Panc1 (cell line): Measurements from ENCODE around the gene BRWD1. TPM values are rescaled to one million over a fixed set of nuclear protein-coding genes. Genes with fewer than 3 reads are reported as not detected.

Experiments used
- ATAC-seq: fragments of 200-7000 bp; cut with Tn5 transposase; 2 replicates; pipeline ENCODE4 v1.9.1; 2020; ENCODE audit warnings: mild to moderate bottlenecking, moderate library complexity
- BruUV-seq: library from RNA; stranded (reverse); fragments of 400-500 nt; replicated peaks from 2 replicates; lab custom pipeline; 2021; lab: Mats Ljungman, UMichigan
- CTCF ChIA-PET: fragments of 300-600 bp; sonication (Branson Sonifier 250); formaldehyde crosslinking; loops from one replicate; lab custom pipeline; 2022; ENCODE audit warnings: antibody characterized with exemption; lab: Charles Lee
- POLR2A ChIA-PET: fragments of 300-600 bp; sonication (Branson Sonifier 250); formaldehyde crosslinking; loops from one replicate; lab custom pipeline; 2022; ENCODE audit warnings: antibody characterized with exemption; lab: Charles Lee
- DNase-seq: peaks from one replicate; pipeline ENCODE4 v3.0.0-alpha.2; 2010; ENCODE audit warnings: low read depth, low spot score
- H3K27ac ChIP-seq: 2 replicates; pipeline ENCODE4 v1.5.1; 2011; ENCODE audit warnings: mild to moderate bottlenecking, low read length, inconsistent platforms
- H3K27me3 ChIP-seq: fragments of 200-500 bp; sonication (Bioruptor generic); 2 replicates; pipeline ENCODE4 v1.6.0; 2014; ENCODE audit warnings: low read length, inconsistent platforms; ENCODE audit not compliant: control insufficient read depth, insufficient read depth
- H3K36me3 ChIP-seq: fragments of 200-500 bp; sonication (Bioruptor generic); 2 replicates; pipeline ENCODE4 v1.5.1; 2014; ENCODE audit warnings: inconsistent platforms, mild to moderate bottlenecking, low read length, moderate library complexity; ENCODE audit not compliant: control insufficient read depth, insufficient read depth
- H3K4me1 ChIP-seq: 2 replicates; pipeline ENCODE4 v1.5.1; 2011; ENCODE audit warnings: inconsistent platforms, mild to moderate bottlenecking, low read length, moderate library complexity; ENCODE audit not compliant: control insufficient read depth, insufficient read depth
- H3K4me3 ChIP-seq, 2 experiments: 2 replicates each; pipeline ENCODE4 v1.5.1; 2011 to 2012; ENCODE audit warnings: low read depth in 2 of 2, low read length in 2 of 2, mild to moderate bottlenecking in 2 of 2, inconsistent platforms in 1 of 2, moderate library complexity in 1 of 2
- H3K9me3 ChIP-seq: fragments of 200-500 bp; sonication (Bioruptor generic); 2 replicates; pipeline ENCODE4 v1.5.1; 2014; ENCODE audit warnings: low read depth, mild to moderate bottlenecking, inconsistent platforms, low read length, moderate library complexity; ENCODE audit not compliant: control insufficient read depth, insufficient read depth
- CTCF ChIP-seq: fragments of 450-650 bp; IDR thresholded peaks from 2 replicates; pipeline ENCODE4 v1.5.1; 2017; ENCODE audit warnings: mild to moderate bottlenecking
- POLR2AphosphoS5 ChIP-seq: IDR thresholded peaks from 2 replicates; pipeline ENCODE4 v1.6.1; 2012; ENCODE audit warnings: mild to moderate bottlenecking, low read depth, low read length, moderate library complexity
- REST ChIP-seq, 2 experiments: IDR thresholded peaks; 2 replicates each; pipeline ENCODE4 v1.6.1; 2011 to 2012; ENCODE audit warnings: low read depth in 2 of 2, control low read depth in 1 of 2, low read length in 1 of 2, mild to moderate bottlenecking in 1 of 2, moderate library complexity in 1 of 2; ENCODE audit not compliant: insufficient read depth in 1 of 2
- SIN3A ChIP-seq: IDR thresholded peaks from 2 replicates; pipeline ENCODE4 v1.6.1; 2012; ENCODE audit warnings: low read depth, mild to moderate bottlenecking, low read length, moderate library complexity, borderline replicate concordance; ENCODE audit not compliant: insufficient read depth
- TCF7L2 ChIP-seq: IDR thresholded peaks from 2 replicates; pipeline ENCODE4 v1.6.1; 2011; ENCODE audit warnings: mild to moderate bottlenecking, low read depth, low read length, inconsistent platforms
- in situ Hi-C: cut with HindIII; loops from 2 replicates; pipeline ENCODE4 v1.10.0; 2016; ENCODE audit warnings: low sequenced_read_pairs, low pct_unique_long_range_greater_than_20kb
- intact Hi-C: fragments of 100-400 bp; cut with micrococcal nuclease; formaldehyde crosslinking; loops from one replicate; pipeline ENCODE4 v1.10.0; 2022; ENCODE audit not compliant: unreplicated experiment
- total RNA-seq: library from RNA; stranded (reverse); gene quantifications from one replicate; pipeline ENCODE4 v1.2.1, GENCODE V29; 2021; ENCODE audit not compliant: unreplicated experiment

Gene BRWD1
- total RNA-seq, 1 experiment from 2014 or later = 26.2 TPM

GRCh38 chr21:39296891-39297290 lies 16.5 kb downstream of the BRWD1 start:
- no peak for ATAC-seq
- H3K27me3 ChIP-seq = no peaks in the 10 kb centered on the region
- TF ChIP-seq REST (IDR thresholded peaks at IDR 0.05; ENCODE audit: insufficient read depth in 1 of 2, low read depth in 2 of 2, low read length in 1 of 2) (no peak), POLR2AphosphoS5 (no peak), SIN3A (no peak), TCF7L2 (no peak), CTCF (no peak)
- POLR2A ChIA-PET = no interaction called here
- no peak overlapping the region for H3K4me3 ChIP-seq
- no peak for DNase-seq
- H3K27ac ChIP-seq = no peak overlapping the region
- CTCF ChIA-PET = no interaction called here
- in situ Hi-C loops = no loop called here
- peaks cover 5% of the 10 kb centered on the region; the same call in 1 of the 2 replicates for H3K9me3 ChIP-seq
- H3K36me3 ChIP-seq = peaks cover 19% of the 10 kb centered on the region; the same call in 1 of the 2 replicates
- BruUV-seq = no TSS peak
- no peaks in the 10 kb centered on the region for H3K4me1 ChIP-seq
- intact Hi-C loops = no loop called here

- ATAC-seq = no peak
- TF ChIP-seq SIN3A (no peak), TCF7L2 (no peak), CTCF (no peak), REST (IDR thresholded peaks at IDR 0.05; ENCODE audit: insufficient read depth in 1 of 2, low read depth in 2 of 2, low read length in 1 of 2) (no peak), POLR2AphosphoS5 (no peak)
- in situ Hi-C loops (no loop called here), intact Hi-C loops (no loop called here)
- no peak overlapping the region for H3K4me3 ChIP-seq
- H3K27me3 ChIP-seq = no peaks in the 10 kb centered on the region
- H3K9me3 ChIP-seq = no peaks in the 10 kb centered on the region
- ChIA-PET POLR2A (no interaction called here), CTCF (no interaction called here)
- H3K36me3 ChIP-seq = peaks cover 19% of the 10 kb centered on the region
- no peak for DNase-seq
- BruUV-seq = no TSS peak
- H3K4me1 ChIP-seq = no peaks in the 10 kb centered on the region
- no peak overlapping the region for H3K27ac ChIP-seq
Observed at GRCh38 chr21:39288987-39289386, 24.4 kb downstream of the BRWD1 start.
